ENCODE results near the gene CEP350. TPM values are rescaled to one million over a fixed set of nuclear protein-coding genes. Genes with fewer than 3 reads are reported as not detected.

CEP350 gene
- total RNA-seq, 1 donor from 2014 or later, result 60.8 TPM

DNA sequence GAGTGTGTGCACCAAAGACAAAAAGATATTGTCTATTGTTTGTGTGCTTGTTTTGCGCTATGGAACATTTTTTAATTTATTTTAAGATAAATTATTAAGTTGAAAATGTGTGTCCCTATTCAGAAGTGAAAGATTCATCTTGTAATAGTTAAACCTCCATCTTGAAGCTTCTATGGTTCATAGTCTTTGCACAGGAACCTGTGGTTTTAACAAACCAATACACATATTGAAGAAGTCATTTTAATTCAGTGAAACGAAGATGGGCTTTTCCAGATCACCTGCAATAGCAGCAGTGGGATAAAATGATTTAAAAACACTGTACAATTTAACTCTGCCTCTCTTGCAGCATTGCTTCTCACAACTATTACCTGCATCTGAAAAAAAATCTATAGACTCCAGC lies 157.5 kb downstream of the CEP350 start:
- ATAC-seq (ENCODE audit: low read depth), result no peak
- TF ChIP-seq, protein P1, sequence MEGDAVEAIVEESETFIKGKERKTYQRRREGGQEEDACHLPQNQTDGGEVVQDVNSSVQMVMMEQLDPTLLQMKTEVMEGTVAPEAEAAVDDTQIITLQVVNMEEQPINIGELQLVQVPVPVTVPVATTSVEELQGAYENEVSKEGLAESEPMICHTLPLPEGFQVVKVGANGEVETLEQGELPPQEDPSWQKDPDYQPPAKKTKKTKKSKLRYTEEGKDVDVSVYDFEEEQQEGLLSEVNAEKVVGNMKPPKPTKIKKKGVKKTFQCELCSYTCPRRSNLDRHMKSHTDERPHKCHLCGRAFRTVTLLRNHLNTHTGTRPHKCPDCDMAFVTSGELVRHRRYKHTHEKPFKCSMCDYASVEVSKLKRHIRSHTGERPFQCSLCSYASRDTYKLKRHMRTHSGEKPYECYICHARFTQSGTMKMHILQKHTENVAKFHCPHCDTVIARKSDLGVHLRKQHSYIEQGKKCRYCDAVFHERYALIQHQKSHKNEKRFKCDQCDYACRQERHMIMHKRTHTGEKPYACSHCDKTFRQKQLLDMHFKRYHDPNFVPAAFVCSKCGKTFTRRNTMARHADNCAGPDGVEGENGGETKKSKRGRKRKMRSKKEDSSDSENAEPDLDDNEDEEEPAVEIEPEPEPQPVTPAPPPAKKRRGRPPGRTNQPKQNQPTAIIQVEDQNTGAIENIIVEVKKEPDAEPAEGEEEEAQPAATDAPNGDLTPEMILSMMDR (IDR thresholded peaks at IDR 0.05), result no peak
- no peak for DNase-seq
- POLR2A ChIA-PET, result no interaction called here
- H3K27me3 Mint-ChIP-seq, result no peaks in the 10 kb centered on the region
- intact Hi-C loops (cut with micrococcal nuclease), result no loop called here
- H3K4me3 Mint-ChIP-seq, result no peak overlapping the region
- H3K27ac Mint-ChIP-seq, result no peak overlapping the region
- peaks cover 64% of the 10 kb centered on the region for H3K36me3 Mint-ChIP-seq (ENCODE audit: low read depth)
- H3K9me3 Mint-ChIP-seq, result no peaks in the 10 kb centered on the region
- CTCF ChIA-PET, result no interaction called here
- H3K4me1 Mint-ChIP-seq, result no peaks in the 10 kb centered on the region

DNA sequence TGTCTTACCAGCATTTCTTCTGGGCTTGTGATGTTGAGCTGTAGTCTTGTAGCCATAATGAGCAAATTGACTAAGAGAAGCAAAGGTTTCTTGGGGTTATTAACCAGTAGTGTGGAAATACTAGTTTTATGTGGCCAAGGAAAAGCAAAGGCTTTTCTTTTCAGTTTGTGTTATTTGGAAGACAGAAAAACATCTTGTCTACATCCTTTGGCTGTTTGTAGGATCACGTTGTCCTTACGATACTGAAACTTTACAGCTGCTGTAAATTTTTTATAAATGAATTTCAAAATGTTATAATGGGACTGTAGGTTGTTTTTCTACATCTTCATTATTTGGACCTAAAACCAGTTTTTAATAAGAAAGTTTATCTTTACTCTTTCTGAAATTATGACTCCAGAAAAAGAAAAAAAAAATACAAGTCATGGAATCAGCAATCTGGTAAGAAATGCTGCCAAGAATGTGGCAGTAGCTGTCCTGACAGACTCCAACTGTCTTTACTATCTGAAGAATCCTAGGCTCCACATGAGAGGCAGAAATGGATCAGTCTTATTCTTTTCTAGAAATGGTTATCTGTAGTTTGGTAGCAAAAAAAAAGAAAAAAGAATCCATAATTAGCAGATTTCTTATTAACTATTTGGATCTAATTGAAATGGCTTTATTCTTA lies 158.5 kb downstream of the CEP350 start:
- H3K36me3 Mint-ChIP-seq (ENCODE audit: low read depth), result peaks cover 55% of the 10 kb centered on the region
- intact Hi-C loops (cut with micrococcal nuclease), result no loop called here

DNA sequence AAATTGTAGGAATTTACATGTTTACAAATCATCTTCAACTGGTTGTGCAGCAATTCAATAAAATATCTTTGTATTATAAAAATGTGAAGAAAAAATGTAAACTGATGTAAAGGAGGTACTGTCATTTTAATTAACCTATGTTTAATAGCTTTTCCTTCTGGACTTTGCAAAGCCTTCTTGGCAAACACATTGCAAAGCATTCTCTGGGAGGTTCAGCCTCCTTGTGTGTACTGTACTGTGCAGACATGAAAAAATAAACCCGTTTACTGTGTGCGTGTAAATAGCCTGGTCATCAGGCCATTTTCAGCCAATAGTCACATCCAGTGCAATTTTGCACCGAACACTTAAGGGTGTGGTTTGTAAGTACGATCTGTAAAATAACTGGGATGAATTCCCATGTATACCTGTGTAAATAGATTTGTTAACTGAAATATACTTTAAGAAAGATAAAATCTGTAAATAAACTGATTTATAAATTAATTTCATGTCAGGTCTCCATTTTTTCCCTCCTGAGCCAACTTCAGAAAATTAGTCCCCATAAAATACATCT lies 159.9 kb downstream of the CEP350 start:
- Mint-ChIP-seq H3K4me1 (no peaks in the 10 kb centered on the region), H3K27ac (no peak overlapping the region), H3K27me3 (no peaks in the 10 kb centered on the region), H3K36me3 (ENCODE audit: low read depth) (peaks cover 43% of the 10 kb centered on the region), H3K4me3 (no peak overlapping the region), H3K9me3 (no peaks in the 10 kb centered on the region)
- ChIA-PET CTCF (no interaction called here), POLR2A (no interaction called here)
- ATAC-seq (ENCODE audit: low read depth) (no peak), DNase-seq (no peak)
- TF ChIP-seq, protein P1 (IDR thresholded peaks at IDR 0.05), result no peak
- intact Hi-C loops (cut with micrococcal nuclease), result no loop called here

More for the DNA sequence above, 158.5 kb downstream of the CEP350 start:
- no peaks in the 10 kb centered on the region for H3K27me3 Mint-ChIP-seq
- no peak for DNase-seq
- no peak overlapping the region for H3K4me3 Mint-ChIP-seq
- TF ChIP-seq, protein P1 (IDR thresholded peaks at IDR 0.05), result no peak
- no peaks in the 10 kb centered on the region for H3K9me3 Mint-ChIP-seq
- H3K27ac Mint-ChIP-seq, result no peak overlapping the region
- H3K4me1 Mint-ChIP-seq, result no peaks in the 10 kb centered on the region
- POLR2A ChIA-PET, result interaction anchor here (0.5 kb wide), 1 partner anchor 208 kb away, joined by 3 read pairs; no protein-coding TSS in a partner anchor
- no peak for ATAC-seq (ENCODE audit: low read depth)
- CTCF ChIA-PET, result interaction anchor here (0.8 kb wide), 1 partner anchor 67 kb away, joined by 3 read pairs; no protein-coding TSS in a partner anchor

DNA sequence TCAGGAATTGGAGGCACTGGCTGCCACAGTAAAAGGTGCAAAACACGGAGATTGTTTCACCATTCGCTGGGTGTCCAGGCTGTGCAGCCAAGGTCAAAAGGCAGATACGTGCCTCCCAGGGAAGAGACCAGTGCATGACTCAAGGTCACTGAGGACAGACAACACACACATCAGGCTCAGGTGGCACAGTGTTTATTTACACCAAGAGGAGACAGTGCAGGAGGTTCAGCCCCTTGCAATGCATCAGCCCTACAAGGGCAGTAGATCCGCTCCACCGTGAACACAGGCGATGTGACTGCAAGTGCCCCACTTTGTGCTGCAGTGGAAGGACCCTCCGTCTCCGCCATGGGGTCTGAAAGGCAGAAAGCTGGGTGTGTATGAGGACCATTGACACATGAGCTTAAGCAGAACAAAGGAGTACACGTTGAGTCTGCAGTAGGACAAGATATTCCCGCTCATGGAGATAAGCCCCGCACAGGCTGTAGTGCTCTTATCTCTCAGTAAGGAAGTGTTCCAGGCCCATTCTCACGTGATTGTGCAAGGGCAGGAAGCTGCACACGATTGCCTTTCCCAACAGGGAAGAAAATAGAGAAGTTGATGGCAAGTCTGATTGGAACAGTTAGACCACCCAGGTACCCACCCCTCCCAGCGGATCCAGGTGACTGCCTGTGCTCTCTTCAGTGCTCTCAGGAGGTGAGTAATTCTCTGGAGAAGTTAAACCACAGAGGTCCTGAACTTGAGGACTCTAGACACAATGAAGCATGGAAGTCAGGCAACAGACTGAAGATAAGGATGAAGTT lies 162.6 kb downstream of the CEP350 start:
- DNase-seq (no peak), ATAC-seq (ENCODE audit: low read depth) (no peak)
- intact Hi-C loops (cut with micrococcal nuclease), result no loop called here
- H3K4me3 Mint-ChIP-seq, result no peak overlapping the region
- H3K4me1 Mint-ChIP-seq, result no peaks in the 10 kb centered on the region
- peaks cover 18% of the 10 kb centered on the region for H3K36me3 Mint-ChIP-seq (ENCODE audit: low read depth)
- TF ChIP-seq, protein P1 (IDR thresholded peaks at IDR 0.05), result no peak
- no peak overlapping the region for H3K27ac Mint-ChIP-seq
- H3K27me3 Mint-ChIP-seq, result no peaks in the 10 kb centered on the region
- ChIA-PET POLR2A (no interaction called here), CTCF (no interaction called here)
- no peaks in the 10 kb centered on the region for H3K9me3 Mint-ChIP-seq

DNA sequence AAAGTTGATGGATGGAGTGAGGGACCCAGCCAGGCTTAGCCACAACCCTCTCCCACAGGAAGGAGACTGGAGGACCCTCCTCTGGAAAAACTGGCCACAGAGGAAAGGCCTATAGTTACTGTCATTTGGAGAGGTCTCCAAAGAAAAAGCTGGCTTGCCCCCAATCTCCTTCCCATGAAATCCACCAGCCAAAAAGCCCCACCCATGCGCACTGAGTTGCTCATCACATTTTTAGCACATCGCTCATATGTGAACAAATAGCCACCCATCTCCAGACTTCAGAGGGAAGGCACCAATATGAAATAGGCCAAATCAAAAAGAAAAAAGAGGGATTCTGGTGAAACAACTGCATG lies 163.1 kb downstream of the CEP350 start:
- intact Hi-C loops (cut with micrococcal nuclease), result no loop called here
- H3K4me1 Mint-ChIP-seq, result no peaks in the 10 kb centered on the region
- no peaks in the 10 kb centered on the region for H3K27me3 Mint-ChIP-seq
- H3K27ac Mint-ChIP-seq, result no peak overlapping the region
- DNase-seq, result no peak
- ATAC-seq (ENCODE audit: low read depth), result no peak
- ChIA-PET POLR2A (no interaction called here), CTCF (no interaction called here)
- H3K36me3 Mint-ChIP-seq (ENCODE audit: low read depth), result peaks cover 12% of the 10 kb centered on the region
- no peak overlapping the region for H3K4me3 Mint-ChIP-seq
- H3K9me3 Mint-ChIP-seq, result no peaks in the 10 kb centered on the region
- TF ChIP-seq, protein P1 (IDR thresholded peaks at IDR 0.05), result no peak
